HEK293T (cell line): ENCODE measurements around the gene CLCN4.

ENCODE experiments used
- BHLHE40 ChIP-seq: fragments of 450-650 bp; IDR thresholded peaks from 2 replicates; pipeline ENCODE4 v1.6.1; 2016; ENCODE audit warnings: mild to moderate bottlenecking, moderate library complexity, borderline replicate concordance
- CTBP1 ChIP-seq: fragments of 450-650 bp; IDR thresholded peaks from 2 replicates; pipeline ENCODE4 v1.6.1; 2016; ENCODE audit warnings: borderline replicate concordance
- ELF4 ChIP-seq: fragments of 450-650 bp; IDR thresholded peaks from 2 replicates; pipeline ENCODE4 v1.6.1; 2017; ENCODE audit warnings: antibody characterized with exemption
- FOXA1 ChIP-seq: fragments of 450-650 bp; IDR thresholded peaks from 2 replicates; pipeline ENCODE4 v1.6.1; 2016; ENCODE audit warnings: mild to moderate bottlenecking
- FOXK2 ChIP-seq: fragments of 450-650 bp; IDR thresholded peaks from 2 replicates; pipeline ENCODE4 v1.6.1; 2016; ENCODE audit warnings: mild to moderate bottlenecking
- FOXM1 ChIP-seq: fragments of 450-650 bp; IDR thresholded peaks from 2 replicates; pipeline ENCODE4 v1.6.1; 2017; ENCODE audit warnings: mild to moderate bottlenecking, borderline replicate concordance
- HDGF ChIP-seq: fragments of 450-650 bp; IDR thresholded peaks from 2 replicates; pipeline ENCODE4 v1.6.1; 2017; ENCODE audit warnings: antibody characterized with exemption, borderline replicate concordance
- L3MBTL2 ChIP-seq: fragments of 450-650 bp; conservative IDR thresholded peaks from 2 replicates; pipeline ENCODE4 v1.6.1; 2016; ENCODE audit warnings: mild to moderate bottlenecking
- NFRKB ChIP-seq: fragments of 450-650 bp; IDR thresholded peaks from 2 replicates; pipeline ENCODE4 v1.6.1; 2016; ENCODE audit warnings: mild to moderate bottlenecking, moderate library complexity
- PKNOX1 ChIP-seq: fragments of 450-650 bp; IDR thresholded peaks from 2 replicates; pipeline ENCODE4 v1.6.1; 2016
- SP1 ChIP-seq: fragments of 450-650 bp; IDR thresholded peaks from 2 replicates; pipeline ENCODE4 v1.6.1; 2017
- SUZ12 ChIP-seq: fragments of 450-650 bp; IDR thresholded peaks from 2 replicates; pipeline ENCODE4 v1.6.1; 2016; ENCODE audit warnings: mild to moderate bottlenecking
- TARDBP ChIP-seq: fragments of 450-650 bp; IDR thresholded peaks from 2 replicates; pipeline ENCODE4 v1.6.1; 2016
- ZNF384 ChIP-seq: fragments of 450-650 bp; IDR thresholded peaks from 2 replicates; pipeline ENCODE4 v1.6.1; 2016

- TF ChIP-seq SUZ12 = no peak
- TF ChIP-seq CTBP1 = no peak
- TF ChIP-seq FOXA1 = no peak
- TF ChIP-seq NFRKB = no peak
- no peak for TF ChIP-seq L3MBTL2
- TF ChIP-seq BHLHE40 = no peak
- no peak for TF ChIP-seq HDGF
- TF ChIP-seq ELF4 = no peak
- no peak for TF ChIP-seq SP1
- no peak for TF ChIP-seq FOXM1
- TF ChIP-seq PKNOX1 = no peak
- no peak for TF ChIP-seq TARDBP
- TF ChIP-seq ZNF384 = no peak
- no peak for TF ChIP-seq FOXK2
Measured at GRCh38 chrX:10197279-10198210, 40.8 kb downstream of the CLCN4 start.
